Mucosa of descending colon (tissue), 3 donors: ENCODE measurements around the gene EFNA5. TPM values are rescaled to one million over a fixed set of nuclear protein-coding genes. Genes with fewer than 3 reads are reported as not detected.

Experiments used
- ATAC-seq: fragments of 200-7000 bp; cut with Tn5 transposase; one replicate; pipeline ENCODE4 v1.9.1; 2020; ENCODE audit warnings: mild to moderate bottlenecking, moderate library complexity
- DNase-seq, 3 donors: peaks; one replicate each; pipeline ENCODE4 v3.0.0-alpha.2; 2020
- H3K36me3 ChIP-seq: fragments of 200-600 bp; one replicate; pipeline ENCODE4 v1.8.0; 2021; ENCODE audit warnings: low read depth, mild to moderate bottlenecking
- H3K4me1 ChIP-seq: fragments of 200-600 bp; one replicate; pipeline ENCODE4 v1.8.0; 2021; ENCODE audit warnings: low read depth, mild to moderate bottlenecking
- H3K4me3 ChIP-seq: fragments of 200-600 bp; one replicate; pipeline ENCODE4 v1.8.0; 2021; ENCODE audit warnings: mild to moderate bottlenecking
- H3K9me3 ChIP-seq: fragments of 200-600 bp; one replicate; pipeline ENCODE4 v1.8.0; 2021; ENCODE audit warnings: mild to moderate bottlenecking
- intact Hi-C, 2 donors: fragments of 100-400 bp; cut with DNase I in 1 of 2; cut with micrococcal nuclease in 1 of 2; formaldehyde crosslinking; loops; one replicate each; pipeline versions ENCODE4 v1.11.0 to v1.11.1; 2022; cut with DNase I, micrococcal nuclease
- total RNA-seq, 3 donors: library from RNA; stranded (reverse); fragmentation: NEBNext Ultra II Directional in 2 of 3; extraction: Animal tissue kit (Norgen Biotek cat#: 25700) in 2 of 3; gene quantifications; one replicate each; pipeline versions ENCODE4 v1.2.1 to v1.2.4, GENCODE V29; 2021 to 2023
- TF ChIP-seq, protein P1 (sequence below): fragments of 200-600 bp; IDR thresholded peaks from one replicate; pipeline ENCODE4 v1.8.0; 2022; ENCODE audit warnings: antibody characterized with exemption, mild to moderate bottlenecking
- donor health status: DM: no; HTN: no; CAD: no; lungs with moderate emphysema.
- donor health status: DM: no; HTN: no; CAD: no.
- donor health status: DM: no; HTN: yes; CAD: no.

Gene EFNA5
- total RNA-seq, 3 donors from 2014 or later = 12.7 to 14.4 (median 14.3) TPM

DNA sequence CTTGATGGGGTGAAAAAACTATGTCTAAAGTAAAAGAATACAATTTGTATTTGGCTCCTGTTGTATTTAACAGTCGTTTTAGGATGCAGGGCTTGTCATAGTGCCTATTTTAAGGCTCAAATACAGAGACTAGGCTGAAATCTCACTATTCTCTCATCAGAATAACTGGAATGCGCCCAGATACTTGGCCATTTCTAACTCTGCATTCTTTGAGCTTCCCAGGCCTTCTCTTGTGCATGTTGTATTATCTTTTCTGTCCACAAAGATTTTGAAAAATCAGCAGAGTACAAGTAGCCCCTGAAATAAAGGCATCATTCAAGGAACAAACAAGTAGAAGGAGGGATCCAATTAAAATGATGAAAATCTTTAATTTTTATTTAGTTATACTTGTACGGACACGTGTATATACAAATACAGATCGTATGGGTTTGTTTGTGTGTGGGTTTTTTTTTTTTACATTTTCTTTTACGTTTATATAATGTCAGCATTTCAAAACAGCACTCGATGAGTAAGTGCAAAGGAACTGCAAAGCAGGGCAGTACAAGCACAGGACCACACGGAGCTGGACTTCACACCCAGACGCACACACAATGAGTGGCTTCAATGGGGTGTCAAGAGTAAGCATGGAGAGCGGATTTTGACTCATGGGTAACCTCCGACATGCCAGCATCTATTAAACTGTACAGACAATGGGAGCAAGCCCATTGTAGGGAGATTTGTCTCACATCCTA lies 294.0 kb downstream of the EFNA5 start:
- Histone ChIP-seq H3K4me1 (peaks cover 3% of the 10 kb centered on the region), H3K36me3 (no peaks in the 10 kb centered on the region), H3K9me3 (no peaks in the 10 kb centered on the region), H3K4me3 (no peak overlapping the region)
- intact Hi-C loops = no loop called here
- DNase-seq = no peak
- TF ChIP-seq, protein P1, sequence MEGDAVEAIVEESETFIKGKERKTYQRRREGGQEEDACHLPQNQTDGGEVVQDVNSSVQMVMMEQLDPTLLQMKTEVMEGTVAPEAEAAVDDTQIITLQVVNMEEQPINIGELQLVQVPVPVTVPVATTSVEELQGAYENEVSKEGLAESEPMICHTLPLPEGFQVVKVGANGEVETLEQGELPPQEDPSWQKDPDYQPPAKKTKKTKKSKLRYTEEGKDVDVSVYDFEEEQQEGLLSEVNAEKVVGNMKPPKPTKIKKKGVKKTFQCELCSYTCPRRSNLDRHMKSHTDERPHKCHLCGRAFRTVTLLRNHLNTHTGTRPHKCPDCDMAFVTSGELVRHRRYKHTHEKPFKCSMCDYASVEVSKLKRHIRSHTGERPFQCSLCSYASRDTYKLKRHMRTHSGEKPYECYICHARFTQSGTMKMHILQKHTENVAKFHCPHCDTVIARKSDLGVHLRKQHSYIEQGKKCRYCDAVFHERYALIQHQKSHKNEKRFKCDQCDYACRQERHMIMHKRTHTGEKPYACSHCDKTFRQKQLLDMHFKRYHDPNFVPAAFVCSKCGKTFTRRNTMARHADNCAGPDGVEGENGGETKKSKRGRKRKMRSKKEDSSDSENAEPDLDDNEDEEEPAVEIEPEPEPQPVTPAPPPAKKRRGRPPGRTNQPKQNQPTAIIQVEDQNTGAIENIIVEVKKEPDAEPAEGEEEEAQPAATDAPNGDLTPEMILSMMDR = no peak
- no peak for ATAC-seq

GRCh38 chr5:107373549-107374263 lies 297.0 kb downstream of the EFNA5 start:
- no peaks in the 10 kb centered on the region for H3K36me3 ChIP-seq
- H3K9me3 ChIP-seq = no peaks in the 10 kb centered on the region
- ATAC-seq = no peak
- no peak for DNase-seq
- H3K4me1 ChIP-seq = no peaks in the 10 kb centered on the region
- intact Hi-C loops = no loop called here
- TF ChIP-seq, protein P1 = no peak
- no peak overlapping the region for H3K4me3 ChIP-seq

- TF ChIP-seq, protein P1 = no peak
- DNase-seq (no peak), ATAC-seq (no peak)
- no peaks in the 10 kb centered on the region for H3K4me1 ChIP-seq
- H3K9me3 ChIP-seq = no peaks in the 10 kb centered on the region
- intact Hi-C loops = no loop called here
- H3K4me3 ChIP-seq = no peak overlapping the region
- no peaks in the 10 kb centered on the region for H3K36me3 ChIP-seq
Measured at GRCh38 chr5:107372723-107373450, 297.9 kb downstream of the EFNA5 start.

DNA sequence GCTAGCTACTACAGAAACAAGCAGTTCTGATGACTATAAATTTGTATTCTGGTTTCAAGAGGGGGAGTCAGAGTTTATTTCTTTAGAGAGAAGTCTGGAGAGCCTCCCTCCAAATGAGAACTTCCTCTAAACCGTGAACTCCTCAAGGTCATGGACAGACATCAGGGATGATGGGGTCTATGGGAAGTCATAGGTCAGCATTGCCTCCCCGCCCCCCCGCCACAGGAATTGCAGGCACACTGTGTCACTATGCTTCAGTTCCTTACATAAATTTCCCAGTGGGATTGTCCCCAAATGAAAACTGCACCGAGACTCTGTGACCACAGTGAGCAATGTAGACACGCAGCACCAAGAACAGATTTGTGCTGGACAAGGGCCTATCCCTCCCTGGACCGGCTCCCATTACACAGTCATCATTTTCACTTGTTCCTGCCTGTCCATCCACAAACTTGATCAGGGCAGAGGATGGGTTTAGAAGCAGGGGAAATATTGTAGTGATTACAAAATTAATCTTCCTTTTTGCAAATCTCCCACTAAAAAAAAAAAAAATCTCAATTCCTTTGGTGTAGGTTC lies 300.3 kb downstream of the EFNA5 start:
- intact Hi-C loops = no loop called here
- no peaks in the 10 kb centered on the region for H3K4me1 ChIP-seq

DNA sequence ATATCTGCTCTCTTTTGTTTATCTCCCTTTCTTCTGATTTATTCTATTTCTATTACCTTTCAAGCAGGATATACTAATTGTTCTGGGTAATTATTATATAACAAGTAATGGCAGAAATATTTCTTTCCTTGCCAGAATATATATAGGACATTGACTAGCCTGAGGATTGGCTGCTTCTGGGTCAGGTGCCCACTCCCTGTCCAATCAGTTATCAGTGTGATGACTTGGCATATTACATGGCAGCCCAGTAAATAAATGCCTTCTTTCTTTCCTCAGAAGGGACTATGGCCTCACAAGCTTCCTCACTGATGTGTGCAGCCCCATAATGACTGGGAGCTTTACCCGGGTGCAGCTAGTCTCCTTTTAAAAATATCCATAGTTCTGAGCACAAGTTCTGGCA lies 301.1 kb downstream of the EFNA5 start:
- Histone ChIP-seq H3K9me3 (no peaks in the 10 kb centered on the region), H3K4me1 (no peaks in the 10 kb centered on the region), H3K4me3 (no peak overlapping the region), H3K36me3 (no peaks in the 10 kb centered on the region)
- DNase-seq (no peak), ATAC-seq (no peak)
- intact Hi-C loops = no loop called here
- TF ChIP-seq, protein P1 = no peak

More for the DNA sequence above, 300.3 kb downstream of the EFNA5 start:
- ATAC-seq (no peak), DNase-seq (no peak)
- Histone ChIP-seq H3K9me3 (no peaks in the 10 kb centered on the region), H3K4me3 (no peak overlapping the region), H3K36me3 (no peaks in the 10 kb centered on the region)
- TF ChIP-seq, protein P1 = no peak
